ENCODE data around the gene GRIK4. TPM values are rescaled to one million over a fixed set of nuclear protein-coding genes. Genes with fewer than 3 reads are reported as not detected.

GRIK4 gene
- polyA plus RNA-seq, 1 donor from 2014 or later = 3.4 TPM

DNA sequence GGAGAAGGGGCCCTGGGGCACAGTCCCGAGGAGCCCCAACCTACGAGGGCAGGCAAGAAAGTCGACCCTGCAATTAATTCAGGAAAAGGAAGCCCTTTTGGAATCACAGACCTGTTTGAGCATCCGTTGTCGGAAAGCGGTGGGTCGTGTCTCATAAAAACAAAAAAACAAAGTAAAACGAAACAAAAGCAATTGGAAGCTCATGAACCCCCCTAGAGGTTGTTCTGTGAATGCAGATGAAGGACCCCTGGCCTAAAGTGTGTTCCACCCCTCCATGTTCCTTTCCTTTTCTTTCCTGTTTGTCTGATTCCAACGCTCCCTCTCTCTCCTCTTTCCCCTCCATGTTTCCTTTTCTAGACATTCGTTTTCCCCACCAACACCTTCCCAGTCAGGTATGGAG, 203.7 kb downstream of the GRIK4 start:
- H3K4me2 ChIP-seq (ENCODE audit: low read length) = no peak overlapping the region
- H4K20me1 ChIP-seq (ENCODE audit: insufficient read depth) = no peaks in the 10 kb centered on the region
- no peaks in the 10 kb centered on the region for H3K79me2 ChIP-seq (replicated peaks; ENCODE audit: insufficient read depth, low read length)
- H3K27ac ChIP-seq (ENCODE audit: low read length) = no peak overlapping the region
- no peak overlapping the region for H3K9ac ChIP-seq (ENCODE audit: low read length)
- H3K36me3 ChIP-seq (ENCODE audit: insufficient read depth, low read length) = no peaks in the 10 kb centered on the region
- TF ChIP-seq EZH2 (IDR thresholded peaks at IDR 0.05; ENCODE audit: borderline replicate concordance, insufficient read depth, low read length, poor library complexity, severe bottlenecking) = no peak
- no peak for TF ChIP-seq TAF1 (IDR thresholded peaks at IDR 0.05; ENCODE audit: low read depth)
- no peak for TF ChIP-seq POLR2AphosphoS5 (IDR thresholded peaks at IDR 0.05)
- TF ChIP-seq, protein P1, sequence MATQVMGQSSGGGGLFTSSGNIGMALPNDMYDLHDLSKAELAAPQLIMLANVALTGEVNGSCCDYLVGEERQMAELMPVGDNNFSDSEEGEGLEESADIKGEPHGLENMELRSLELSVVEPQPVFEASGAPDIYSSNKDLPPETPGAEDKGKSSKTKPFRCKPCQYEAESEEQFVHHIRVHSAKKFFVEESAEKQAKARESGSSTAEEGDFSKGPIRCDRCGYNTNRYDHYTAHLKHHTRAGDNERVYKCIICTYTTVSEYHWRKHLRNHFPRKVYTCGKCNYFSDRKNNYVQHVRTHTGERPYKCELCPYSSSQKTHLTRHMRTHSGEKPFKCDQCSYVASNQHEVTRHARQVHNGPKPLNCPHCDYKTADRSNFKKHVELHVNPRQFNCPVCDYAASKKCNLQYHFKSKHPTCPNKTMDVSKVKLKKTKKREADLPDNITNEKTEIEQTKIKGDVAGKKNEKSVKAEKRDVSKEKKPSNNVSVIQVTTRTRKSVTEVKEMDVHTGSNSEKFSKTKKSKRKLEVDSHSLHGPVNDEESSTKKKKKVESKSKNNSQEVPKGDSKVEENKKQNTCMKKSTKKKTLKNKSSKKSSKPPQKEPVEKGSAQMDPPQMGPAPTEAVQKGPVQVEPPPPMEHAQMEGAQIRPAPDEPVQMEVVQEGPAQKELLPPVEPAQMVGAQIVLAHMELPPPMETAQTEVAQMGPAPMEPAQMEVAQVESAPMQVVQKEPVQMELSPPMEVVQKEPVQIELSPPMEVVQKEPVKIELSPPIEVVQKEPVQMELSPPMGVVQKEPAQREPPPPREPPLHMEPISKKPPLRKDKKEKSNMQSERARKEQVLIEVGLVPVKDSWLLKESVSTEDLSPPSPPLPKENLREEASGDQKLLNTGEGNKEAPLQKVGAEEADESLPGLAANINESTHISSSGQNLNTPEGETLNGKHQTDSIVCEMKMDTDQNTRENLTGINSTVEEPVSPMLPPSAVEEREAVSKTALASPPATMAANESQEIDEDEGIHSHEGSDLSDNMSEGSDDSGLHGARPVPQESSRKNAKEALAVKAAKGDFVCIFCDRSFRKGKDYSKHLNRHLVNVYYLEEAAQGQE (IDR thresholded peaks at IDR 0.05; ENCODE audit: borderline replicate concordance) = no peak
- no peak for TF ChIP-seq RAD21 (conservative IDR thresholded peaks at IDR 0.05)
- no peak for TF ChIP-seq EP300 (conservative IDR thresholded peaks at IDR 0.05; ENCODE audit: poor library complexity, severe bottlenecking)
- TF ChIP-seq, protein P2, sequence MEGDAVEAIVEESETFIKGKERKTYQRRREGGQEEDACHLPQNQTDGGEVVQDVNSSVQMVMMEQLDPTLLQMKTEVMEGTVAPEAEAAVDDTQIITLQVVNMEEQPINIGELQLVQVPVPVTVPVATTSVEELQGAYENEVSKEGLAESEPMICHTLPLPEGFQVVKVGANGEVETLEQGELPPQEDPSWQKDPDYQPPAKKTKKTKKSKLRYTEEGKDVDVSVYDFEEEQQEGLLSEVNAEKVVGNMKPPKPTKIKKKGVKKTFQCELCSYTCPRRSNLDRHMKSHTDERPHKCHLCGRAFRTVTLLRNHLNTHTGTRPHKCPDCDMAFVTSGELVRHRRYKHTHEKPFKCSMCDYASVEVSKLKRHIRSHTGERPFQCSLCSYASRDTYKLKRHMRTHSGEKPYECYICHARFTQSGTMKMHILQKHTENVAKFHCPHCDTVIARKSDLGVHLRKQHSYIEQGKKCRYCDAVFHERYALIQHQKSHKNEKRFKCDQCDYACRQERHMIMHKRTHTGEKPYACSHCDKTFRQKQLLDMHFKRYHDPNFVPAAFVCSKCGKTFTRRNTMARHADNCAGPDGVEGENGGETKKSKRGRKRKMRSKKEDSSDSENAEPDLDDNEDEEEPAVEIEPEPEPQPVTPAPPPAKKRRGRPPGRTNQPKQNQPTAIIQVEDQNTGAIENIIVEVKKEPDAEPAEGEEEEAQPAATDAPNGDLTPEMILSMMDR (IDR thresholded peaks at IDR 0.05; ENCODE audit: poor library complexity, severe bottlenecking) = no peak
- TF ChIP-seq SMC3 (conservative IDR thresholded peaks at IDR 0.05; ENCODE audit: poor library complexity) = no peak
- TF ChIP-seq MXI1 (conservative IDR thresholded peaks at IDR 0.05; ENCODE audit: poor library complexity, severe bottlenecking) = no peak
- no peak overlapping the region for H2AFZ ChIP-seq (ENCODE audit: low read depth, low read length)
- H3K9me2 ChIP-seq (ENCODE audit: insufficient read depth, low read length) = no peaks in the 10 kb centered on the region
- H3K4me3 ChIP-seq (ENCODE audit: low read length) = no peak overlapping the region
- no peaks in the 10 kb centered on the region for H3K27me3 ChIP-seq (ENCODE audit: insufficient read depth, low read depth, low read length)
- no peaks in the 10 kb centered on the region for H3F3A ChIP-seq (ENCODE audit: insufficient read depth, low read length, poor library complexity, severe bottlenecking)
- H3K9me3 ChIP-seq (ENCODE audit: low read length) = no peaks in the 10 kb centered on the region

DNA sequence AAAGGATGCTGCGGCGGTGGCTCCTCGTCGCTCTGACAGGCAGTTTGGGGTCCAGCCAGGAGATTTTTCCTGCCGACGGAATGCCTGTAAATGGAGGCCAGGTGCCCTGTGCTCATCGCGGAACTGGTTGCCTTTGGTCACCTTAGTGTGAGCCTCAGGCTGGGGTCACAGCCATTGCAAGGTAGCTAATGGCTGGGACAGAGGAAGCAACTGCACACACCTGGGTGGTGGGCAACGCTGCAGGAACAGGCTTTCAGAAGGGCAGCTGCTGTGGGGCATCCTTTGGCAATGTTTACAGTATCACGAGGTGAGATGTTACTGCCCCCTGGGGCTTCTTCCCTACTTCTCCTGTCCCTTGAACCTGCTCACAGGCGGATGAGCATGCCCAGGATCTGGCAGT, 205.5 kb downstream of the GRIK4 start:
- no peaks in the 10 kb centered on the region for H3K79me2 ChIP-seq (replicated peaks; ENCODE audit: insufficient read depth, low read length)
- H3F3A ChIP-seq (ENCODE audit: insufficient read depth, low read length, poor library complexity, severe bottlenecking) = no peaks in the 10 kb centered on the region
- no peak overlapping the region for H3K4me3 ChIP-seq (ENCODE audit: low read length)
- no peak overlapping the region for H3K27ac ChIP-seq (ENCODE audit: low read length)
- H3K9me3 ChIP-seq (ENCODE audit: low read length) = no peaks in the 10 kb centered on the region
- no peak overlapping the region for H2AFZ ChIP-seq (ENCODE audit: low read depth, low read length)
- no peaks in the 10 kb centered on the region for H4K20me1 ChIP-seq (ENCODE audit: insufficient read depth)
- no peak overlapping the region for H3K4me2 ChIP-seq (ENCODE audit: low read length)
- H3K9me2 ChIP-seq (ENCODE audit: insufficient read depth, low read length) = no peaks in the 10 kb centered on the region
- no peaks in the 10 kb centered on the region for H3K36me3 ChIP-seq (ENCODE audit: insufficient read depth, low read length)
- no peak overlapping the region for H3K9ac ChIP-seq (ENCODE audit: low read length)
- TF ChIP-seq MXI1 (conservative IDR thresholded peaks at IDR 0.05; ENCODE audit: poor library complexity, severe bottlenecking) (no peak), TAF1 (IDR thresholded peaks at IDR 0.05; ENCODE audit: low read depth) (no peak), SMC3 (conservative IDR thresholded peaks at IDR 0.05; ENCODE audit: poor library complexity) (no peak), POLR2AphosphoS5 (IDR thresholded peaks at IDR 0.05) (no peak), EP300 (conservative IDR thresholded peaks at IDR 0.05; ENCODE audit: poor library complexity, severe bottlenecking) (no peak), RAD21 (conservative IDR thresholded peaks at IDR 0.05) (no peak), EZH2 (IDR thresholded peaks at IDR 0.05; ENCODE audit: borderline replicate concordance, insufficient read depth, low read length, poor library complexity, severe bottlenecking) (no peak)
- TF ChIP-seq, protein P1 (IDR thresholded peaks at IDR 0.05; ENCODE audit: borderline replicate concordance) = no peak
- TF ChIP-seq, protein P2 (IDR thresholded peaks at IDR 0.05; ENCODE audit: poor library complexity, severe bottlenecking) = no peak
- H3K27me3 ChIP-seq (ENCODE audit: insufficient read depth, low read depth, low read length) = no peaks in the 10 kb centered on the region

Measured in neural cell (in vitro differentiated cells).